Pancreas (tissue), 10 donors: ENCODE data around the gene ARFGAP3. TPM values are rescaled to one million over a fixed set of nuclear protein-coding genes. Genes with fewer than 3 reads are reported as not detected.

Experiments used
- ATAC-seq, 4 donors: fragments of 200-7000 bp; cut with Tn5 transposase; one replicate each; pipeline versions ENCODE4 v1.8.0 to v1.9.1; 2020; ENCODE audit warnings: mild to moderate bottlenecking in 4 of 4, moderate library complexity in 4 of 4
- DNase-seq, 6 donors: peaks; one replicate each; pipeline ENCODE4 v3.0.0-alpha.2; 2020
- FAIRE-seq: peaks from 2 replicates; lab custom pipeline; 2012; peaks lifted over from hg19 to GRCh38; lab: Jason Lieb, UNC
- H3K27ac ChIP-seq, 4 donors: fragments of 200-600 bp; sonication (generic); 1 replicate in 3 of 4; 2 replicates in 1 of 4; pipeline versions ENCODE4 v1.5.0 to v1.8.0; 2020
- H3K27me3 ChIP-seq, 4 donors: fragments of 200-600 bp; one replicate each; pipeline ENCODE4 v1.8.0; 2021
- H3K36me3 ChIP-seq, 3 donors: fragments of 200-600 bp; sonication (generic) in 1 of 3; one replicate each; pipeline versions ENCODE4 v1.5.0 to v1.8.0; 2020 to 2021
- H3K4me1 ChIP-seq, 3 donors: fragments of 200-600 bp; one replicate each; pipeline ENCODE4 v1.8.0; 2021
- H3K4me3 ChIP-seq, 4 donors: fragments of 200-600 bp; sonication (generic) in 2 of 4; one replicate each; pipeline versions ENCODE4 v1.5.0 to v1.8.0; 2020 to 2021
- H3K9me3 ChIP-seq, 4 donors: fragments of 200-600 bp; one replicate each; pipeline ENCODE4 v1.8.0; 2021
- WGBS, 2 donors: extraction: QIAGEN DNeasy Blood & Tissue Kit; methylation state at CpG; one replicate each; pipeline ENCODE4 v1.1.7; 2013; 5-methylcytosine and 5-hydroxymethylcytosine counted together
- intact Hi-C, 3 donors: fragments of 100-400 bp; cut with DNase I; formaldehyde crosslinking; loops; one replicate each; pipeline versions ENCODE4 v1.11.1 to v1.14.2; 2022
- polyA plus RNA-seq, 2 donors: library from polyadenylated mRNA; stranded (reverse); fragments of 200-250 nt; gene quantifications; one replicate each; pipeline ENCODE4 v1.2.3, GENCODE V29; 2013
- total RNA-seq, 6 donors: library from RNA; stranded (reverse); fragmentation: NEBNext Ultra II Directional in 4 of 6; extraction: Animal tissue kit (Norgen Biotek cat#: 25700) in 4 of 6; gene quantifications; one replicate each; pipeline versions ENCODE4 v1.2.1 to v1.2.4, GENCODE V29; 2021 to 2023
- TF ChIP-seq, protein P1 (sequence below), 4 donors: fragments of 200-600 bp; sonication (generic) in 3 of 4; IDR thresholded peaks; one replicate each; pipeline versions ENCODE4 v1.5.0 to v1.8.0; 2021; ENCODE audit warnings: antibody characterized with exemption in 4 of 4
- donor health status: healthy with polysubstance abuse.
- donor health status: DM: no; HTN: no; CAD: no; lungs with moderate emphysema.
- donor health status: DM: no; HTN: no; CAD: no.
- donor health status: control.
- donor health status: control.
- donor health status: Bipolar disorder and iron deficiency.
- donor health status: DM: yes; HTN: yes; CAD: no.
- donor health status: DM: no; HTN: no; CAD: no.
- donor health status: DM: no; HTN: no; CAD: no.
- donor health status: DM: yes; HTN: yes; CAD: no.

ARFGAP3 gene
- total and polyA plus RNA-seq, 8 donors, result 39.1 to 75.3 (median 61.1) TPM

- H3K27ac ChIP-seq, result no peak overlapping the region
- H3K4me3 ChIP-seq, result peak overlapping the region in 1 of 4 donors; percentile 4
- no peaks in the 10 kb centered on the region for H3K27me3 ChIP-seq
- ATAC-seq (peak; percentile 26 to 66 (median 58)), DNase-seq (peak in 3 of 6 donors; percentile 40 to 53 (median 49)), FAIRE-seq (no peak)
- no peaks in the 10 kb centered on the region for H3K9me3 ChIP-seq
- WGBS, 2 donors, result 38 to 39% methylated on average over 5 of the region's 5 CpGs
- peaks cover 5 to 24% (median 15%) of the 10 kb centered on the region in 3 donors for H3K4me1 ChIP-seq
- TF ChIP-seq, protein P1, sequence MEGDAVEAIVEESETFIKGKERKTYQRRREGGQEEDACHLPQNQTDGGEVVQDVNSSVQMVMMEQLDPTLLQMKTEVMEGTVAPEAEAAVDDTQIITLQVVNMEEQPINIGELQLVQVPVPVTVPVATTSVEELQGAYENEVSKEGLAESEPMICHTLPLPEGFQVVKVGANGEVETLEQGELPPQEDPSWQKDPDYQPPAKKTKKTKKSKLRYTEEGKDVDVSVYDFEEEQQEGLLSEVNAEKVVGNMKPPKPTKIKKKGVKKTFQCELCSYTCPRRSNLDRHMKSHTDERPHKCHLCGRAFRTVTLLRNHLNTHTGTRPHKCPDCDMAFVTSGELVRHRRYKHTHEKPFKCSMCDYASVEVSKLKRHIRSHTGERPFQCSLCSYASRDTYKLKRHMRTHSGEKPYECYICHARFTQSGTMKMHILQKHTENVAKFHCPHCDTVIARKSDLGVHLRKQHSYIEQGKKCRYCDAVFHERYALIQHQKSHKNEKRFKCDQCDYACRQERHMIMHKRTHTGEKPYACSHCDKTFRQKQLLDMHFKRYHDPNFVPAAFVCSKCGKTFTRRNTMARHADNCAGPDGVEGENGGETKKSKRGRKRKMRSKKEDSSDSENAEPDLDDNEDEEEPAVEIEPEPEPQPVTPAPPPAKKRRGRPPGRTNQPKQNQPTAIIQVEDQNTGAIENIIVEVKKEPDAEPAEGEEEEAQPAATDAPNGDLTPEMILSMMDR (IDR thresholded peaks at IDR 0.05), result no peak
- peaks cover 0 to 30% (median 15%) of the 10 kb centered on the region in 3 donors for H3K36me3 ChIP-seq
- intact Hi-C loops, result no loop called here
Measured at GRCh38 chr22:42848941-42849550, 8.0 kb downstream of the ARFGAP3 start.

GRCh38 chr22:42847110-42847509 lies 10.0 kb downstream of the ARFGAP3 start:
- Histone ChIP-seq H3K4me3 (no peak overlapping the region), H3K36me3 (peaks cover 0 to 30% (median 15%) of the 10 kb centered on the region in 3 donors), H3K4me1 (peaks cover 5 to 24% (median 15%) of the 10 kb centered on the region in 3 donors), H3K27me3 (no peaks in the 10 kb centered on the region), H3K27ac (no peak overlapping the region), H3K9me3 (no peaks in the 10 kb centered on the region)
- intact Hi-C loops, result no loop called here
- 90 to 97% methylated on average over 3 of the region's 3 CpGs for WGBS, 2 donors
- FAIRE-seq, result no peak
- ATAC-seq, result no peak
- TF ChIP-seq, protein P1 (IDR thresholded peaks at IDR 0.05), result no peak
- DNase-seq, result no peak

GRCh38 chr22:42844756-42845155 lies 12.3 kb downstream of the ARFGAP3 start:
- peaks cover 0 to 39% (median 26%) of the 10 kb centered on the region in 3 donors for H3K36me3 ChIP-seq
- H3K4me1 ChIP-seq, result peaks cover 5 to 16% (median 15%) of the 10 kb centered on the region in 3 donors
- FAIRE-seq (no peak), ATAC-seq (peak; percentile 26 to 80 (median 42)), DNase-seq (no peak)
- no peaks in the 10 kb centered on the region for H3K9me3 ChIP-seq
- H3K27ac ChIP-seq, result peak overlapping the region in 2 of 4 donors; percentile 2 to 62
- intact Hi-C loops, result no loop called here
- no peaks in the 10 kb centered on the region for H3K27me3 ChIP-seq
- no peak overlapping the region for H3K4me3 ChIP-seq
- 54 to 71% methylated on average over 4 of the region's 4 CpGs for WGBS, 2 donors
- TF ChIP-seq, protein P1 (IDR thresholded peaks at IDR 0.05), result no peak

DNA sequence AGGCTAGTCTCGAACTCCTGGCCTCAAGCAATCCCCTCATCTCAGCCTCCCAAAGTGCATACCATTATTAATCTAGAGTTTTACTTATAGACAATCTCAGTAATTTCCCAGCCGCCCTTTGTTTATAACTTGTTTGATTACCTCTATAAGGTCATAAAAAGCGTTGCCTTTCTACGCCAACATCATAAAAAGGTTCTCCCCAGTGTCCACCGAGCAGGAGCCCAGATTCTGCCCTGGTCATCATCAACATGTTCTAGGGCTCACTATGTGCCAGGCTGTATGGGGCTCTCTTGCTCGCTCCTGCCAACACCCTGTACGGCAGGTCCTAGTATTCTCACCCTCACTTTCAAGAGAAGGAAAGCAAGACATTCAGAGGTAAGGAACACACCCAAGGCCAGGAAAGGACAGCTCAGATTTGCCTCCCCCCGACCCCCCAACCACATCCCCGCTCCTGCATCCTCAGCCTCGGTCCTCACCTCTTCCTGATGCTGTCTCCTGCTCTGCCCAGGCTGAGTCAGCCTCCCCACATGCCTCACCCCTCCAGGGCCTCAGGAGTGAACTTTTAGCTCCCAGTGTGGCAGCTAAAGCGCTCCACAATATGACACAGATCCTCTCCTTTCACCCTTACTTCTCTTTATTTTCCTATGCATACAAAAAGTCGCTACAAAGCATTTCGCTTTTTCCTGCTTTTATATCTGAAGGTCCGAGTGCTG lies 14.3 kb downstream of the ARFGAP3 start:
- no peak overlapping the region for H3K27ac ChIP-seq
- H3K4me1 ChIP-seq, result peaks cover 0 to 11% (median 7%) of the 10 kb centered on the region in 3 donors
- TF ChIP-seq, protein P1 (IDR thresholded peaks at IDR 0.05), result no peak
- no peak overlapping the region for H3K4me3 ChIP-seq
- 93 to 96% methylated on average over 14 of the region's 14 CpGs for WGBS, 2 donors
- no peak for FAIRE-seq
- DNase-seq, result peak in 1 of 6 donors; percentile 23
- no peak for ATAC-seq
- no peaks in the 10 kb centered on the region for H3K27me3 ChIP-seq
- H3K36me3 ChIP-seq, result peaks cover 0 to 45% (median 26%) of the 10 kb centered on the region in 3 donors
- no peaks in the 10 kb centered on the region for H3K9me3 ChIP-seq
- intact Hi-C loops, result no loop called here
